ENCODE measurements around the gene PPM1L.
A peak's percentile ranks its signal among the peaks of the same experiment; 100 is the strongest.
"Not testable (repeated sequence)": the region's sequence is repeated elsewhere in the genome, so short reads cannot be mapped to it uniquely, and the experiment has no call there.

Gene PPM1L

DNA sequence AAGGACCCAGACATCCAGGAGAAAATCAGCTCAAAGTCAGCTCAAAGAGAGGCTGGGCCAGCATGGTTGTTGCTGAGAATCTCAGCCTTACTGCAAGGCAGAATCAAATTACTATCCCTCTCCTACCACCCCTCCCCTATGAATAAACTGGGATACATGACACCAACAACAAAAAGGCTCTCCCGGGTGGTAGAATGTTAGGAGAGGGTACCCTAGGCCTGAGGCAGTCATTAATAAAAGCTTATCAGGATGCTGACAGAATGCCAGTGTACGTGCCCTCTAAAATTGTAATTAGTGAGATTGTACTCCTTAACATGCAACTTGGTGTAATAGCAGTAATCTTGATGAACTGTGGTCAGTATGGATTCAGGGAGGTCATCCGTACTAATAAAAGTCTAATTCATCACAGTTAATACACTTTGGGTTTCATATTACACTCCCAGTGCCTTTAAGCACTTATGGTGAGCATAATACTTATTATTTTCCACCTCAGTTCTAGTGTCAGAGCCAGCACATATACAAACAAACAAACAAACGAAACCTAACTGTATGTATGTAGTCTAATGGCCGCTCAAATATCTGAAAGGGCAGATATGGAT, 272.6 kb downstream of the PPM1L start:
- Histone ChIP-seq H3K9ac (ENCODE audit: low read depth, low read length) (no peak overlapping the region), H3K27me3 (ENCODE audit: control insufficient read depth, insufficient read depth, low read length) (no peaks in the 10 kb centered on the region), H3K9me3 (replicated peaks; ENCODE audit: low read length) (no peaks in the 10 kb centered on the region), H3K4me3 (ENCODE audit: low read length) (no peak overlapping the region), H3K36me3 (ENCODE audit: insufficient read depth, low read length) (no peaks in the 10 kb centered on the region), H3K4me2 (ENCODE audit: low read length) (no peak overlapping the region), H3K4me1 (ENCODE audit: control insufficient read depth, insufficient read depth, low read length) (no peaks in the 10 kb centered on the region)

GRCh38 chr3:161031134-161031533, 275.1 kb downstream of the PPM1L start:
- Histone ChIP-seq H3K9ac (ENCODE audit: low read depth, low read length) (no peak overlapping the region), H3K4me1 (ENCODE audit: control insufficient read depth, insufficient read depth, low read length) (peaks cover 5% of the 10 kb centered on the region), H3K27me3 (ENCODE audit: control insufficient read depth, insufficient read depth, low read length) (no peaks in the 10 kb centered on the region), H3K4me3 (ENCODE audit: low read length) (no peak overlapping the region), H3K4me2 (ENCODE audit: low read length) (no peak overlapping the region), H3K36me3 (ENCODE audit: insufficient read depth, low read length) (no peaks in the 10 kb centered on the region), H3K9me3 (replicated peaks; ENCODE audit: low read length) (no peaks in the 10 kb centered on the region)

- H3K36me3 ChIP-seq (ENCODE audit: insufficient read depth, low read length); H3K4me2 ChIP-seq (ENCODE audit: low read length); H3K27me3 ChIP-seq (ENCODE audit: control insufficient read depth, insufficient read depth, low read length); H3K4me1 ChIP-seq (ENCODE audit: control insufficient read depth, insufficient read depth, low read length); H3K4me3 ChIP-seq (ENCODE audit: low read length); H3K9me3 ChIP-seq (replicated peaks; ENCODE audit: low read length): not testable (repeated sequence)
- H3K9ac ChIP-seq (ENCODE audit: low read depth, low read length) = peak overlapping the region; percentile 37
Observed at GRCh38 chr3:161034913-161035550, 279.0 kb downstream of the PPM1L start.

DNA sequence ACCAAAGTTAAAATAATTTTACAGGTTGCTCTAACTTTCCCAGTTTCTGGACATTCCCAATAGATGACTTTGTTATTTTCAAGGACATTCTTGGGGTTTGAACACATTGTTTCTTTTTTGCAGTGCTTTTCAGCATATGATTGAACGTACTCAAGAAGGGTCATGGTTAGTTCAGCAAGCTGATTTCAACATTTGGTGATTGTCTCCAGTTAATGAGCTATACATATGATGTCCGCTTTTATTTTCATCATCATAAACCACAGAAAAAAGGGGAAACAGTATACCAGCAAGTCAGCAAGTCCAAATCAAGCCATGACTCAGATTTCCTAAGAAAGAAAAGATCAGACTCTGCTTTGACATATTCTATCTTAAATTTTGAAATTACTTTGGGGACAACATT, 279.7 kb downstream of the PPM1L start:
- no peak overlapping the region for H3K9ac ChIP-seq (ENCODE audit: low read depth, low read length)
- no peak overlapping the region for H3K4me3 ChIP-seq (ENCODE audit: low read length)
- H3K9me3 ChIP-seq (replicated peaks; ENCODE audit: low read length) = no peaks in the 10 kb centered on the region
- peaks cover 5% of the 10 kb centered on the region for H3K4me1 ChIP-seq (ENCODE audit: control insufficient read depth, insufficient read depth, low read length)
- no peak overlapping the region for H3K4me2 ChIP-seq (ENCODE audit: low read length)
- no peaks in the 10 kb centered on the region for H3K27me3 ChIP-seq (ENCODE audit: control insufficient read depth, insufficient read depth, low read length)
- no peaks in the 10 kb centered on the region for H3K36me3 ChIP-seq (ENCODE audit: insufficient read depth, low read length)

GRCh38 chr3:161038725-161039124, 282.7 kb downstream of the PPM1L start:
- H3K9me3 ChIP-seq (replicated peaks; ENCODE audit: low read length) = no peaks in the 10 kb centered on the region
- H3K4me1 ChIP-seq (ENCODE audit: control insufficient read depth, insufficient read depth, low read length) = peaks cover 11% of the 10 kb centered on the region
- H3K9ac ChIP-seq (ENCODE audit: low read depth, low read length) = no peak overlapping the region
- H3K4me2 ChIP-seq (ENCODE audit: low read length) = no peak overlapping the region
- no peaks in the 10 kb centered on the region for H3K36me3 ChIP-seq (ENCODE audit: insufficient read depth, low read length)
- no peak overlapping the region for H3K4me3 ChIP-seq (ENCODE audit: low read length)
- no peaks in the 10 kb centered on the region for H3K27me3 ChIP-seq (ENCODE audit: control insufficient read depth, insufficient read depth, low read length)

- no peaks in the 10 kb centered on the region for H3K9me3 ChIP-seq (replicated peaks; ENCODE audit: low read length)
- no peak overlapping the region for H3K4me3 ChIP-seq (ENCODE audit: low read length)
- H3K36me3 ChIP-seq (ENCODE audit: insufficient read depth, low read length) = no peaks in the 10 kb centered on the region
- no peak overlapping the region for H3K4me2 ChIP-seq (ENCODE audit: low read length)
- no peak overlapping the region for H3K9ac ChIP-seq (ENCODE audit: low read depth, low read length)
- no peaks in the 10 kb centered on the region for H3K27me3 ChIP-seq (ENCODE audit: control insufficient read depth, insufficient read depth, low read length)
- peaks cover 6% of the 10 kb centered on the region for H3K4me1 ChIP-seq (ENCODE audit: control insufficient read depth, insufficient read depth, low read length)
Observed at GRCh38 chr3:161042023-161042501, 286.0 kb downstream of the PPM1L start.

DNA sequence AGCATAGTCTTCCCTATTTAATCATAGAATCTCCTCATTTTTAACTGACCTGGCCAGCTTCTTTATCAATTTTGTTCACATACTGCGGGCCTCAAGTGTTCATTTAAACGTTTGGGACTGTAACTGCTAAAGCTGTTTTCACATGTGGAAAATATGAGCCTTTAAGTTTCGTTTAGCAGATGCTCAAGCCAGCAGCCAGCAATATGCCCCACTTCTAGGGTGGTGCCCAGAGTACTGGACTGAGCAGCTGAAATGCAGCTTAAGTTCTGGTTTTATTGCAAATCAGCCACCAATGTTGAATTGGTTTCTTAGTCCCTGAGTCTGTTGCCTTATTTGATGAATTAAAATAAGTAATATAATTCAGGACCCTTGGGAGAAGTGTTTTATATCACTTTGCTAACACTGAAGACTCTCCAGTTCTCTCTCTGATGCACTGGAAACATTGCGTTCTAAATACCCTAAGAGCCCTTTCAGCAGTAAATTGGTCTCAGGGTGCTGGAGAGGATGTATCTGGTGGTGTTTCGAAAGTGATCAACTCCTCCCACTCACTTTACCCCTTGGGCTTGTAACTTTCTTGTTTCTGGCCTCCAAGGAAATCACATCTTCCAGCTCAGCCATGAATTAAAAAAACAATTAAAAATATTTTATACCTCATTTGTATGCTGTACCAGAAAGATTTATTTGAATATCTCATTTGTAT, 287.5 kb downstream of the PPM1L start:
- Histone ChIP-seq H3K27me3 (ENCODE audit: control insufficient read depth, insufficient read depth, low read length) (no peaks in the 10 kb centered on the region), H3K4me1 (ENCODE audit: control insufficient read depth, insufficient read depth, low read length) (peaks cover 6% of the 10 kb centered on the region), H3K9ac (ENCODE audit: low read depth, low read length) (no peak overlapping the region), H3K36me3 (ENCODE audit: insufficient read depth, low read length) (no peaks in the 10 kb centered on the region), H3K4me2 (ENCODE audit: low read length) (no peak overlapping the region), H3K4me3 (ENCODE audit: low read length) (no peak overlapping the region), H3K9me3 (replicated peaks; ENCODE audit: low read length) (no peaks in the 10 kb centered on the region)

DNA sequence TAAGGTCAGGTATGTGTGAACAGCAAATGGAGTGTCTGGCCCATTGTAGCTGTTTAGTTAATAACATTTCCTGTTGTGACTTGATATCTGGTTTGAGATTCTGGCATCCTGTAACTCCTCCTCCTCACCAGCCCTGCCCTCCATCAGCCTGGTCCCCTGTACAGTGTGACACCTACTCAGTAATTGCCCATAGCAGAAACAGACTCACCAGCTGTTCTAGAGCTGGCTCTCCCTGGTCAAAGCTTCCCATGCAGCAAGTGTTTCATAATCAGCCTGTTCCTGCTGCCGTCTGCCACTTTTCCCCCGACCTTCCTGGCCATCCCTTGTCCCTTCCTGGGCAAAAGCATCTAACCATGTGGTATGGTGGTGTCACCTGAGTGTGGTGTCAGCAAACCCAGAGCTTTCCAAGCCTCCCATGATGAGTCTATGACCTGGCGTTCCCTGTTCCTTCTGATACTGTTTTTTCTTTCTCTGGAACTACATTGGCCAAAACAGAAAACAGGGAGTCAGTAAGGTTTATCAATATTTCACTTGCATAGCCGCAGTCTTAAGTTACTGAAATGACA, 293.7 kb downstream of the PPM1L start:
- Histone ChIP-seq H3K4me3 (ENCODE audit: low read length) (no peak overlapping the region), H3K27me3 (ENCODE audit: control insufficient read depth, insufficient read depth, low read length) (no peaks in the 10 kb centered on the region), H3K9ac (ENCODE audit: low read depth, low read length) (no peak overlapping the region), H3K9me3 (replicated peaks; ENCODE audit: low read length) (no peaks in the 10 kb centered on the region), H3K36me3 (ENCODE audit: insufficient read depth, low read length) (no peaks in the 10 kb centered on the region), H3K4me1 (ENCODE audit: control insufficient read depth, insufficient read depth, low read length) (no peaks in the 10 kb centered on the region), H3K4me2 (ENCODE audit: low read length) (no peak overlapping the region)

DNA sequence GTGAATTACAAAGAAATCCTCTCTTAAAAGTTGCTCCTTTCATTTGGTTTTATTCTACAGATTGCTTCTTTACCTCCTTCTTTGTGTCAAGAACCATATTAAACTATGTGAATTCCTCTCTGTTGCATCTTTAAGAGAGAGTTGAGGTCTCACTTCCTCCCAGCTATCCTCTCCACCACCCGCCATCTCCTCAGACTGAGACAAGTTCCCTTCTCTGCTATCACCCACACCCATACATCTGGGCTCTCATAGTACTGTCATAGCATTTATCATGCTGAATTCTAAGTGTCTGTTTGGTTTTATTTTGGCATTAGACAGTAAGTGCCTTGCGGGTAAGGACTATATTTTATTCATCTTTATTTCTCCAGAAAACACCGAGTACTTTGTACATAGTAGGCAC, 294.9 kb downstream of the PPM1L start:
- H3K9me3 ChIP-seq (replicated peaks; ENCODE audit: low read length) = no peaks in the 10 kb centered on the region
- H3K4me3 ChIP-seq (ENCODE audit: low read length) = no peak overlapping the region
- H3K36me3 ChIP-seq (ENCODE audit: insufficient read depth, low read length) = no peaks in the 10 kb centered on the region
- no peaks in the 10 kb centered on the region for H3K4me1 ChIP-seq (ENCODE audit: control insufficient read depth, insufficient read depth, low read length)
- H3K27me3 ChIP-seq (ENCODE audit: control insufficient read depth, insufficient read depth, low read length) = no peaks in the 10 kb centered on the region
- no peak overlapping the region for H3K4me2 ChIP-seq (ENCODE audit: low read length)
- H3K9ac ChIP-seq (ENCODE audit: low read depth, low read length) = no peak overlapping the region

DNA sequence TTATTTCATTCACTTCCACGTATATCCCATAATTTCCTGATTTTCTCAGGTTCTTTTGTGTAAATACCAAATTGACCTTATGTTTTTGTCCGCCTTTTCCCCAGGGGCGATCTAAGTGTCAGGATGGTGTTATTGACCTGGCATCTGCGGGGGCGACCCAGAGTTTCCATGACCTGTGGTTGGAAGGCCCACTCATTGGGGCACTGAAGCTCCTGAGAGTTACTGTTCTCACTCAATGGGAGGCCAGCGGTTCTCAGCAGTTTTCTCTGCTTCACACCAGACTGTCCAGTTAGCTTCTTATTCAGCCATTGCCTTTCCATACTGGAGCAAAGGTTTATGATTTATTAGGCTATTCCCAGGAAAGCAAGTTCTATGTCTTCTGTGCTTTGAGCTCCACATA, 295.8 kb downstream of the PPM1L start:
- H3K9ac ChIP-seq (ENCODE audit: low read depth, low read length) = no peak overlapping the region
- H3K27me3 ChIP-seq (ENCODE audit: control insufficient read depth, insufficient read depth, low read length) = no peaks in the 10 kb centered on the region
- no peaks in the 10 kb centered on the region for H3K36me3 ChIP-seq (ENCODE audit: insufficient read depth, low read length)
- no peaks in the 10 kb centered on the region for H3K4me1 ChIP-seq (ENCODE audit: control insufficient read depth, insufficient read depth, low read length)
- H3K4me2 ChIP-seq (ENCODE audit: low read length) = no peak overlapping the region
- no peaks in the 10 kb centered on the region for H3K9me3 ChIP-seq (replicated peaks; ENCODE audit: low read length)
- H3K4me3 ChIP-seq (ENCODE audit: low read length) = no peak overlapping the region

- H3K4me1 ChIP-seq (ENCODE audit: control insufficient read depth, insufficient read depth, low read length) = no peaks in the 10 kb centered on the region
- H3K36me3 ChIP-seq (ENCODE audit: insufficient read depth, low read length) = no peaks in the 10 kb centered on the region
- no peak overlapping the region for H3K9ac ChIP-seq (ENCODE audit: low read depth, low read length)
- no peak overlapping the region for H3K4me2 ChIP-seq (ENCODE audit: low read length)
- H3K4me3 ChIP-seq (ENCODE audit: low read length) = no peak overlapping the region
- H3K9me3 ChIP-seq (replicated peaks; ENCODE audit: low read length) = no peaks in the 10 kb centered on the region
- H3K27me3 ChIP-seq (ENCODE audit: control insufficient read depth, insufficient read depth, low read length) = no peaks in the 10 kb centered on the region
Observed at GRCh38 chr3:161054860-161055604, 299.0 kb downstream of the PPM1L start.
